ENCODE results near the gene ETAA1. TPM values are rescaled to one million over a fixed set of nuclear protein-coding genes. Genes with fewer than 3 reads are reported as not detected.

Gene ETAA1
- 25.8 and 30.8 TPM in 2 replicates for total RNA-seq (2014; rRNA removed; shearing (Covaris generic))

DNA sequence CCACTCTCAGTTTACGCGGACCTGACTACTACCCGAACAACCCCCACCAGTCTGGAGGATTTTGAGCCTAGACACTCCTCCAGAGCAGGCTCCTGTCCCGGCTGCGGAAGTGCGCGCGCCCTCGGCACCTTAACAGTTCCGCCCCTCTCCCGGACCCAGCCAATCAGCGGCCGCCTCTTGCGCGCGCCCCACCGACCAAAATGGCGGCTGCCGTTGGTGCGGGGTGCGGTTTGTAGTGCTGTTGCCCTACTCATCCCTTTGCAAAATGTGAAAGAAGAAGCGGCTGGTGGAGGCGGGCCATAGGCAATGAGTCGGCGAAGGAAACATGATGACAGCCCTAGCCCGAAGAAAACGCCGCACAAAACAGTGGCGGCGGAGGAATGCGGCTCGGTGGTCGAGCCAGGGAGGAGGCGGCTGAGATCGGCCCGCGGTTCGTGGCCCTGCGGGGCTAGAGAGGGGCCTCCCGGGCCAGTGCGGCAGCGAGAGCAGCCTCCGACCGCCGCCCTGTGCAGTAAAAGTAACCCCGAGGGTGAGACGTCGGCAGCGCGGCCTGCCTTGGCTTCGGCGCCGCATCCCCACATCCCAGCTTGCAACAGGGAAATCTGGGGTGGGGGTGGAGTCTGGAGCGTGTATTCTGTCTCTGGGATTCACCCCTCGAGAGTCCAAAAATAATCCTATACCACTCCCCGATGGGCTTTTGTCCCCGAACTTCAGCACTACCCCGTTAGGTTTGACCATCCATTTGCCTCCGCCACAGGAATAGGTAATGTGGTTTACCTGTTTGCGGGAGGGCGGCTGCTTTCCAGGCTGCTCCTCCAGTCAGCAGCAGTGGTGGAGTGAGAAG is at the start of gene ETAA1:
ETAA1 (plus strand) TSS at position 191 of the 844 bp plus-strand sequence; CDS start at position 307, 116 bp downstream.
- Histone ChIP-seq H3K27ac (peak within 1 kb of the TSS; percentile 96), H3K27me3 (replicated peaks) (no peaks in the 10 kb centered on the region), H3K4me1 (replicated peaks) (peaks cover 61% of the 10 kb centered on the region), H3K36me3 (peaks cover 8% of the 10 kb centered on the region), H3K9me3 (replicated peaks) (no peaks in the 10 kb centered on the region), H3K4me3 (peak within 1 kb of the TSS; percentile 85)
- DNase-seq (ENCODE audit: low read depth in 1 of 2, low spot score in 2 of 2): peak; percentile 91 to 94

GRCh38 chr2:67366832-67367412 is 30.2 kb upstream of the ETAA1 start:
- H3K4me3 ChIP-seq: no peak overlapping the region
- no peaks in the 10 kb centered on the region for H3K4me1 ChIP-seq (replicated peaks)
- H3K27me3 ChIP-seq (replicated peaks): no peaks in the 10 kb centered on the region
- H3K9me3 ChIP-seq (replicated peaks): no peaks in the 10 kb centered on the region; the same call in 1 of the 2 replicates
- H3K36me3 ChIP-seq: no peaks in the 10 kb centered on the region
- no peak for DNase-seq (ENCODE audit: low read depth in 1 of 2, low spot score in 2 of 2)
- no peak overlapping the region for H3K27ac ChIP-seq

DNA sequence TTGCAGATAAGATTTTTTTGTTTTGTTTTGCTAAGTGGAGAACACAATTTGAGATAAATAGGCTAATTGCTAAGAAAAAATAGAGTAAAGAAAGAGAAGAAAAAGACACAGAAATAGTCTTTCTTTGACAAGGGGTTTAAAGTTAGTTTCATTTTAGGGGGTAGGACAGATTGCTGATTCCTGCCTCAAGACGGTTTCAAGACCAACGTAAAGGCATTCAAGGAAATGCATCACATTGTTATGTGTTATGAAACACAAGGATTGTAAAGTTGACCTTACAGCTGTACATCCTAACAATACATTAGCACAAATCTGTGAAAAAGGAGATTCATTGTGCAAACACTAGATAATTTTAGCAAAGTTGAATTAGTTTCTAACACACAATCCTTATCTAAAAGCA is 22.7 kb upstream of the ETAA1 start:
- Histone ChIP-seq H3K4me1 (replicated peaks) (no peaks in the 10 kb centered on the region), H3K4me3 (no peak overlapping the region), H3K27me3 (replicated peaks) (no peaks in the 10 kb centered on the region), H3K27ac (no peak overlapping the region), H3K36me3 (no peaks in the 10 kb centered on the region), H3K9me3 (replicated peaks) (no peaks in the 10 kb centered on the region)
- no peak for DNase-seq (ENCODE audit: low read depth in 1 of 2, low spot score in 2 of 2)

DNA sequence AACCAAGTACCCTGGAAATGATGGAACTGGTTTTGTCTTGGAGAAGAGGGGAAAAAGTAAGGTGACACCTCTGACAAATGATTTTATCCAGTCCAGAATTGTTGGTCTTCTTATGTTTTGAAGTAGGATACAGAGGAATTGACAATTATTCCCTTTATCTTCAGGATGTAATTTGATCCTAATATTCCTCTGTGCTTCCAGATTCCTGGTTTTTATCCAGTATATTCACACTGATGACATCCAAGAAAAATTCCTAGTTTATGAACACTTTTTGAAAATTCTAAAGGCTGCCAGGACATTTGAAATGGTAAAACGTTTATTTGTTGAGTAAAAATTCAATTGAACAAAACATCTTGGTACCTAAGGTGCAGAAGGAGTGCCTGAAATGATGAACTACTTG is 22.2 kb upstream of the ETAA1 start:
- no peaks in the 10 kb centered on the region for H3K4me1 ChIP-seq (replicated peaks)
- H3K9me3 ChIP-seq (replicated peaks): no peaks in the 10 kb centered on the region
- no peak overlapping the region for H3K4me3 ChIP-seq
- no peak overlapping the region for H3K27ac ChIP-seq
- DNase-seq (ENCODE audit: low read depth in 1 of 2, low spot score in 2 of 2): no peak
- H3K36me3 ChIP-seq: no peaks in the 10 kb centered on the region
- no peaks in the 10 kb centered on the region for H3K27me3 ChIP-seq (replicated peaks)

GRCh38 chr2:67378555-67378954 is 18.6 kb upstream of the ETAA1 start:
- H3K4me1 ChIP-seq (replicated peaks): no peaks in the 10 kb centered on the region
- H3K27ac ChIP-seq: no peak overlapping the region
- H3K4me3 ChIP-seq: no peak overlapping the region
- no peak for DNase-seq (ENCODE audit: low read depth in 1 of 2, low spot score in 2 of 2)
- no peaks in the 10 kb centered on the region for H3K27me3 ChIP-seq (replicated peaks)
- no peaks in the 10 kb centered on the region for H3K36me3 ChIP-seq
- no peaks in the 10 kb centered on the region for H3K9me3 ChIP-seq (replicated peaks)

DNA sequence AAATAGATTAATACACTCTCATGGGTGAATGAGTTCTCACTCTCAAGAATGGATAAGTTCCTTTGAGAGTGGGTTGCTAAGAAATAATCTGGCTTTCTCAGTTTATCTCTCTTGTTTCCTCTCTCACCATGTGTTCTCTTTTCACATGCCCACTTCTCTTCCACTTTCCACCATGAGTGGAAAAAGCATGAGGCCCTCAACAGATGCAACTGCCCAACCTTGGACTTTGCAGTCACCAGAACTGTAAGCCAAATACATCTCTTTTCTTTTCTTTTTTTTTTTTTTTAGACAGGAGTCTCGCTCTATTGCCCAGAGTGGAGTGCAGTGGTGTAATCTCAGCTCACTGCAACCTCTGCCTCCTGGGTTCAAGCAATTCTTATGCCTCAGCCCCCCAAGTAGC is 18.1 kb upstream of the ETAA1 start:
- H3K4me1 ChIP-seq (replicated peaks): no peaks in the 10 kb centered on the region
- no peak for DNase-seq (ENCODE audit: low read depth in 1 of 2, low spot score in 2 of 2)
- no peaks in the 10 kb centered on the region for H3K36me3 ChIP-seq
- H3K27me3 ChIP-seq (replicated peaks): no peaks in the 10 kb centered on the region
- no peaks in the 10 kb centered on the region for H3K9me3 ChIP-seq (replicated peaks)
- H3K4me3 ChIP-seq: no peak overlapping the region
- H3K27ac ChIP-seq: no peak overlapping the region

- Histone ChIP-seq H3K36me3 (no peaks in the 10 kb centered on the region), H3K27me3 (replicated peaks) (no peaks in the 10 kb centered on the region), H3K4me1 (replicated peaks) (peaks cover 10% of the 10 kb centered on the region), H3K4me3 (no peak overlapping the region), H3K9me3 (replicated peaks) (no peaks in the 10 kb centered on the region), H3K27ac (no peak overlapping the region)
- no peak for DNase-seq (ENCODE audit: low read depth in 1 of 2, low spot score in 2 of 2)
These were observed 12.9 kb upstream of the ETAA1 start for GRCh38 chr2:67384123-67384822.

DNA sequence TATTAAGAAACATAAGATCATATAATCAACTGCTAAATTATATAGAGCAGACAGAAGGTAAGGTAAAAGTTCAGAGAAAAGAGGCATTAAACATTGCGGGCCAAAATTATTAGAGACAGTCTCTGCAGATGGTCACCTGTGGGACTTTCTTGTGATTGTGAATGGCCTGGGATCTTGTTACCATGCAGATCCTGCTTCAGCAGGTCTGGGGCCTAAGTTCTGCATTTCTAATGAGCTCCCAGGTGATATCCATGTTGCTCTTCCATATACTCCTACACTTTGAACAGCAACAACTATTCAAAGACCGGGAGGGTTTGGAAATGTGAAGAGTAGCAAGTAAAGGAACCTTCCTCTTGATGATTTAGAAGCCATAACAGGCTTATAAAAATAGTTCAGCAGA is 8.5 kb upstream of the ETAA1 start:
- no peak for DNase-seq (ENCODE audit: low read depth in 1 of 2, low spot score in 2 of 2)
- Histone ChIP-seq H3K36me3 (no peaks in the 10 kb centered on the region), H3K4me1 (replicated peaks) (peaks cover 39% of the 10 kb centered on the region), H3K4me3 (no peak overlapping the region), H3K9me3 (replicated peaks) (no peaks in the 10 kb centered on the region), H3K27me3 (replicated peaks) (no peaks in the 10 kb centered on the region), H3K27ac (peak overlapping the region; percentile 90)

GRCh38 chr2:67389286-67389685 is 7.8 kb upstream of the ETAA1 start:
- Histone ChIP-seq H3K27ac (peak overlapping the region; percentile 90), H3K36me3 (no peaks in the 10 kb centered on the region), H3K27me3 (replicated peaks) (no peaks in the 10 kb centered on the region), H3K4me3 (no peak overlapping the region), H3K9me3 (replicated peaks) (no peaks in the 10 kb centered on the region), H3K4me1 (replicated peaks) (peaks cover 46% of the 10 kb centered on the region)
- DNase-seq (ENCODE audit: low read depth in 1 of 2, low spot score in 2 of 2): peak; percentile 54 to 80

DNA sequence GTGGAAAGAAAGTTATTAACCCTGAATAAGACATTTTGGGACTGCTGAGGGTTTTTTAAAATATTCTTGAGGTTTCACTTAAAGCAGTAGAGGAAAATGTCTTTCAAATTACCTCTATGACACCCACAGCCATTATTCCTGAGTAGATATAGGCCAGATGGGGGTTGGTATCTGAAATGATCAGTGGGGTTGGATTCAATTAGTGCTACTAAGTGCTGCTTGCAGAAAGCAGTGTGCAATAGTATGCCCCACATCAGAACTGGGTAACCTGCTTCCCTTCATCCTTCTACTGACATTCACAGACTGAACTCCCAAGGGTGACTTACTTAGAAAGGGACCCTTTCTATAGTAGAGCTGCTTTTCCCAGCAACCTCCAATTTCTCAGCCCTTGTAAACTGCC is 7.3 kb upstream of the ETAA1 start:
- Histone ChIP-seq H3K27ac (peak overlapping the region; percentile 90), H3K36me3 (no peaks in the 10 kb centered on the region), H3K4me1 (replicated peaks) (peaks cover 51% of the 10 kb centered on the region), H3K27me3 (replicated peaks) (no peaks in the 10 kb centered on the region), H3K4me3 (no peak overlapping the region), H3K9me3 (replicated peaks) (no peaks in the 10 kb centered on the region)
- no peak for DNase-seq (ENCODE audit: low read depth in 1 of 2, low spot score in 2 of 2)

DNA sequence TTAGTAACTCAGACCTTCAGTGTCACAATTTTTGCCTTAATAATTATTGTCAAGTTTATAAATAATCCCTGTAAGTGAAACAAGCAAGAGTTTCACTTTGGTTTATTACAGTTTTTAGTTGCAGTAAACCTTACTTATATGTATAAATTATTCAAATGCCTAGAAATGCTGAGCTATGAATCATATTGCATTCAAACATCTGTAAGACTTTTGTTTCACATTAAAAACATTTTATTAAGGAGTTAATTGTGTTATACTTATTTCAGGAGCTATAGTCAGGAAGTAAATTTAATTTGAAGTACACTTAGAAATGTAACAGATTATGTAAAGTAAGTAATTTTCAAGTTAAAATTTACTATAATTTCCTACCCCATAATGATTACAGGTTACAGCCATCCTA is 3.9 kb upstream of the ETAA1 start:
- H3K27me3 ChIP-seq (replicated peaks): no peaks in the 10 kb centered on the region
- DNase-seq (ENCODE audit: low read depth in 1 of 2, low spot score in 2 of 2): no peak
- H3K36me3 ChIP-seq: peaks cover 4% of the 10 kb centered on the region
- H3K27ac ChIP-seq: peak overlapping the region; percentile 75
- no peak overlapping the region for H3K4me3 ChIP-seq
- peaks cover 61% of the 10 kb centered on the region for H3K4me1 ChIP-seq (replicated peaks)
- H3K9me3 ChIP-seq (replicated peaks): no peaks in the 10 kb centered on the region

- DNase-seq (ENCODE audit: low read depth in 1 of 2, low spot score in 2 of 2): peak; percentile 48 to 76
- H3K4me1 ChIP-seq (replicated peaks): peaks cover 55% of the 10 kb centered on the region
These were observed 2.4 kb upstream of the ETAA1 start for GRCh38 chr2:67394734-67395133.

GRCh38 chr2:67399144-67399543 is 2.0 kb downstream of the ETAA1 start:
- no peak for DNase-seq (ENCODE audit: low read depth in 1 of 2, low spot score in 2 of 2)
- peak overlapping the region; percentile 80 for H3K27ac ChIP-seq
- H3K27me3 ChIP-seq (replicated peaks): no peaks in the 10 kb centered on the region
- peaks cover 23% of the 10 kb centered on the region for H3K36me3 ChIP-seq
- H3K4me3 ChIP-seq: no peak overlapping the region
- peaks cover 43% of the 10 kb centered on the region for H3K4me1 ChIP-seq (replicated peaks)
- no peaks in the 10 kb centered on the region for H3K9me3 ChIP-seq (replicated peaks)

More at GRCh38 chr2:67394734-67395133, 2.4 kb upstream of the ETAA1 start:
- Histone ChIP-seq H3K27ac (peak overlapping the region; percentile 75), H3K36me3 (peaks cover 4% of the 10 kb centered on the region), H3K27me3 (replicated peaks) (no peaks in the 10 kb centered on the region), H3K9me3 (replicated peaks) (no peaks in the 10 kb centered on the region), H3K4me3 (no peak overlapping the region)

Measured in SJSA1 (cell line).